ENCODE data around the gene PKN2.

PKN2 gene

GRCh38 chr1:88661951-88662699 lies 21.9 kb upstream of the PKN2 start:
- no peaks in the 10 kb centered on the region for H3K36me3 ChIP-seq (ENCODE audit: insufficient read depth, low read length)
- H3K4me3 ChIP-seq (ENCODE audit: low read length, poor library complexity, severe bottlenecking), result no peak overlapping the region
- H3K79me2 ChIP-seq (ENCODE audit: insufficient read depth, low read length), result no peaks in the 10 kb centered on the region
- TF ChIP-seq EZH2phosphoT487 (IDR thresholded peaks at IDR 0.05; ENCODE audit: borderline replicate concordance) (no peak), CTCF (conservative IDR thresholded peaks at IDR 0.05; ENCODE audit: low read length) (no peak)
- H3K9ac ChIP-seq (ENCODE audit: low read depth, low read length, poor library complexity, severe bottlenecking), result no peak overlapping the region
- 0 out of 2 replicates have a peak overlapping the region, but pooled peaks have one; percentile 68 for H2AFZ ChIP-seq (ENCODE audit: low read length)
- no peaks in the 10 kb centered on the region; the same call in 1 of the 2 replicates for H3F3A ChIP-seq (ENCODE audit: low read depth)
- no peaks in the 10 kb centered on the region for H3K27me3 ChIP-seq (ENCODE audit: insufficient read depth, low read length, poor library complexity, severe bottlenecking)
- no peak overlapping the region for H3K4me2 ChIP-seq (ENCODE audit: low read depth, low read length, poor library complexity, severe bottlenecking)
- peaks cover 10% of the 10 kb centered on the region for H3K4me1 ChIP-seq (ENCODE audit: insufficient read depth, low read length, poor library complexity, severe bottlenecking)
- H3K9me2 ChIP-seq (replicated peaks; ENCODE audit: low read depth, low read length), result no peaks in the 10 kb centered on the region
- H4K20me1 ChIP-seq (ENCODE audit: insufficient read depth, low read length, poor library complexity, severe bottlenecking), result no peaks in the 10 kb centered on the region
- H3K9me3 ChIP-seq (ENCODE audit: insufficient read depth, low read depth, low read length), result no peaks in the 10 kb centered on the region

- no peaks in the 10 kb centered on the region for H4K20me1 ChIP-seq (ENCODE audit: insufficient read depth, low read length, poor library complexity, severe bottlenecking)
- no peaks in the 10 kb centered on the region for H3K9me3 ChIP-seq (ENCODE audit: insufficient read depth, low read depth, low read length)
- H3K27me3 ChIP-seq (ENCODE audit: insufficient read depth, low read length, poor library complexity, severe bottlenecking), result no peaks in the 10 kb centered on the region
- H3K4me2 ChIP-seq (ENCODE audit: low read depth, low read length, poor library complexity, severe bottlenecking), result no peak overlapping the region
- H3F3A ChIP-seq (ENCODE audit: low read depth), result no peaks in the 10 kb centered on the region; the same call in 1 of the 2 replicates
- H2AFZ ChIP-seq (ENCODE audit: low read length), result 0 out of 2 replicates have a peak overlapping the region, but pooled peaks have one; percentile 39
- H3K9ac ChIP-seq (ENCODE audit: low read depth, low read length, poor library complexity, severe bottlenecking), result no peak overlapping the region
- H3K36me3 ChIP-seq (ENCODE audit: insufficient read depth, low read length), result no peaks in the 10 kb centered on the region
- no peak for TF ChIP-seq EZH2phosphoT487 (IDR thresholded peaks at IDR 0.05; ENCODE audit: borderline replicate concordance)
- TF ChIP-seq CTCF (conservative IDR thresholded peaks at IDR 0.05; ENCODE audit: low read length), result no peak
- H3K4me1 ChIP-seq (ENCODE audit: insufficient read depth, low read length, poor library complexity, severe bottlenecking), result peaks cover 10% of the 10 kb centered on the region
- H3K4me3 ChIP-seq (ENCODE audit: low read length, poor library complexity, severe bottlenecking), result no peak overlapping the region
- no peaks in the 10 kb centered on the region for H3K9me2 ChIP-seq (replicated peaks; ENCODE audit: low read depth, low read length)
- no peaks in the 10 kb centered on the region for H3K79me2 ChIP-seq (ENCODE audit: insufficient read depth, low read length)
Observed at GRCh38 chr1:88662723-88663122, 21.4 kb upstream of the PKN2 start.

- no peak overlapping the region for H2AFZ ChIP-seq (ENCODE audit: low read length)
- H3K79me2 ChIP-seq (ENCODE audit: insufficient read depth, low read length), result no peaks in the 10 kb centered on the region
- no peak for TF ChIP-seq CTCF (conservative IDR thresholded peaks at IDR 0.05; ENCODE audit: low read length)
- TF ChIP-seq EZH2phosphoT487 (IDR thresholded peaks at IDR 0.05; ENCODE audit: borderline replicate concordance), result no peak
- H3K27me3 ChIP-seq (ENCODE audit: insufficient read depth, low read length, poor library complexity, severe bottlenecking), result no peaks in the 10 kb centered on the region
- H3F3A ChIP-seq (ENCODE audit: low read depth), result no peaks in the 10 kb centered on the region
- H3K9me2 ChIP-seq (replicated peaks; ENCODE audit: low read depth, low read length), result no peaks in the 10 kb centered on the region
- no peaks in the 10 kb centered on the region for H3K36me3 ChIP-seq (ENCODE audit: insufficient read depth, low read length)
- no peak overlapping the region for H3K4me2 ChIP-seq (ENCODE audit: low read depth, low read length, poor library complexity, severe bottlenecking)
- no peak overlapping the region for H3K4me3 ChIP-seq (ENCODE audit: low read length, poor library complexity, severe bottlenecking)
- no peaks in the 10 kb centered on the region for H3K4me1 ChIP-seq (ENCODE audit: insufficient read depth, low read length, poor library complexity, severe bottlenecking)
- no peak overlapping the region for H3K9ac ChIP-seq (ENCODE audit: low read depth, low read length, poor library complexity, severe bottlenecking)
- H4K20me1 ChIP-seq (ENCODE audit: insufficient read depth, low read length, poor library complexity, severe bottlenecking), result no peaks in the 10 kb centered on the region
- H3K9me3 ChIP-seq (ENCODE audit: insufficient read depth, low read depth, low read length), result no peaks in the 10 kb centered on the region
Observed at GRCh38 chr1:88668405-88668804, 15.7 kb upstream of the PKN2 start.
